Endothelial cell of umbilical vein (primary cell): ENCODE measurements around the gene NUBP1. TPM values are rescaled to one million over a fixed set of nuclear protein-coding genes. Genes with fewer than 3 reads are reported as not detected.

Experiments used
- BruUV-seq: library from RNA; stranded (reverse); fragments of 400-500 nt; replicated peaks from 2 replicates; lab custom pipeline; 2021; lab: Mats Ljungman, UMichigan
- CTCF ChIA-PET: fragments of 300-600, 350-600 bp; sonication (Branson Sonifier 250); formaldehyde crosslinking; loops from one replicate; lab custom pipeline; 2021; ENCODE audit warnings: antibody characterized with exemption, inconsistent platforms; lab: Charles Lee
- POLR2A ChIA-PET: fragments of 300-600, 350-600 bp; sonication (Branson Sonifier 250); formaldehyde crosslinking; loops from one replicate; lab custom pipeline; 2021; ENCODE audit warnings: antibody characterized with exemption, inconsistent platforms; lab: Charles Lee
- DNase-seq: peaks from one replicate; pipeline ENCODE4 v3.0.0-alpha.2; 2011; ENCODE audit warnings: low read depth, low spot score
- FAIRE-seq: peaks from 2 replicates; lab custom pipeline; 2011; peaks lifted over from hg19 to GRCh38; lab: Jason Lieb, UNC
- H2AFZ ChIP-seq: 2 replicates; pipeline ENCODE4 v1.6.0; 2012; ENCODE audit warnings: low read depth, low read length, control low read depth, inconsistent platforms
- H3K27ac ChIP-seq: 2 replicates; pipeline ENCODE4 v1.5.1; 2011; ENCODE audit warnings: low read depth, mild to moderate bottlenecking, control low read depth, low read length, moderate library complexity; ENCODE audit not compliant: insufficient read depth
- H3K27me3 ChIP-seq, 2 experiments: 2 replicates each; pipeline versions ENCODE4 v1.6.0 to v1.6.1; 2011; ENCODE audit warnings: low read length in 2 of 2, mixed read lengths in 1 of 2; ENCODE audit not compliant: control insufficient read depth in 2 of 2, insufficient read depth in 2 of 2
- H3K36me3 ChIP-seq, 2 experiments: 2 replicates in 1 of 2; 3 replicates in 1 of 2; pipeline ENCODE4 v1.5.1; 2011; ENCODE audit warnings: low read length in 2 of 2, mild to moderate bottlenecking in 1 of 2, moderate library complexity in 1 of 2; ENCODE audit not compliant: control insufficient read depth in 2 of 2, insufficient read depth in 2 of 2; ENCODE audit errors: extremely low read depth in 1 of 2
- H3K4me1 ChIP-seq: 3 replicates; pipeline ENCODE4 v1.5.1; 2011; ENCODE audit warnings: mild to moderate bottlenecking, low read length; ENCODE audit not compliant: control insufficient read depth, insufficient read depth; ENCODE audit errors: extremely low read depth
- H3K4me2 ChIP-seq: 2 replicates; pipeline ENCODE4 v1.6.1; 2011; ENCODE audit warnings: low read length, control low read depth, mixed read lengths; ENCODE audit not compliant: insufficient read depth
- H3K4me3 ChIP-seq, 3 experiments: fragments of 200-600 bp in 1 of 3; sonication (generic), shearing (Covaris generic) in 1 of 3; replicated peaks in 1 of 3; 2 replicates each; pipeline ENCODE4 v1.5.1; 2011 to 2016; ENCODE audit warnings: control low read depth in 3 of 3, low read length in 3 of 3, mild to moderate bottlenecking in 2 of 3, inconsistent platforms in 1 of 3, low read depth in 1 of 3, moderate library complexity in 1 of 3; ENCODE audit not compliant: insufficient read depth in 1 of 3
- H3K79me2 ChIP-seq: 2 replicates; pipeline ENCODE4 v1.6.0; 2012; ENCODE audit warnings: low read length, inconsistent platforms; ENCODE audit not compliant: control insufficient read depth, insufficient read depth
- H3K9ac ChIP-seq: replicated peaks from 2 replicates; pipeline ENCODE3; 2011; ENCODE audit warnings: low read length, control low read depth; ENCODE audit not compliant: insufficient read depth; ENCODE audit errors: extremely low read depth
- H3K9me1 ChIP-seq: replicated peaks from 3 replicates; pipeline ENCODE4 v1.6.0; 2011; ENCODE audit warnings: mild to moderate bottlenecking, low read length; ENCODE audit not compliant: control insufficient read depth, insufficient read depth; ENCODE audit errors: extremely low read depth
- H3K9me3 ChIP-seq: replicated peaks from 2 replicates; pipeline ENCODE4 v1.5.1; 2012; ENCODE audit warnings: low read length, inconsistent platforms; ENCODE audit not compliant: control insufficient read depth, insufficient read depth
- H4K20me1 ChIP-seq: replicated peaks from 2 replicates; pipeline ENCODE3; 2011; ENCODE audit warnings: mild to moderate bottlenecking, low read length; ENCODE audit not compliant: control insufficient read depth, insufficient read depth; ENCODE audit errors: extremely low read depth
- CTCF ChIP-seq, 2 donors: IDR thresholded peaks; 1 replicate in 1 of 2; 2 replicates in 1 of 2; pipeline ENCODE4 v1.5.1; 2011; ENCODE audit warnings: low read length in 2 of 2, mild to moderate bottlenecking in 2 of 2, moderate library complexity in 2 of 2, control low read depth in 1 of 2, inconsistent platforms in 1 of 2, low read depth in 1 of 2; ENCODE audit not compliant: insufficient read depth in 1 of 2; ENCODE audit errors: extremely low read depth in 1 of 2
- POLR2A ChIP-seq: IDR thresholded peaks from 2 replicates; pipeline ENCODE4 v1.6.1; 2012; ENCODE audit warnings: low read depth, mild to moderate bottlenecking, control low read depth, low read length
- POLR2AphosphoS5 ChIP-seq: IDR thresholded peaks from 2 replicates; pipeline ENCODE4 v1.6.1; 2012; ENCODE audit warnings: low read depth, mild to moderate bottlenecking, control low read depth, low read length, moderate library complexity; ENCODE audit not compliant: insufficient read depth
- dilution Hi-C: fragments of 300-500 bp; cut with MboI; formaldehyde crosslinking; loops from one replicate; pipeline ENCODE4 v1.15.0; 2019; ENCODE audit warnings: low sequenced_read_pairs; ENCODE audit not compliant: extremely low pct_ligation_motif_present
- intact Hi-C: fragments of 100-400 bp; cut with micrococcal nuclease; formaldehyde crosslinking; loops from one replicate; pipeline ENCODE4 v1.10.0; 2022
- polyA plus RNA-seq, 4 experiments: library from polyadenylated mRNA; depleted of rRNA in 3 of 4; stranded (reverse) in 3 of 4; unstranded in 1 of 4; fragments of >200 nt; gene quantifications; 2 replicates each; pipeline versions ENCODE4 v1.2.1 to v1.2.3, GENCODE V29; 2011 to 2012; ENCODE audit warnings: missing spikeins in 1 of 4
- total RNA-seq: library from RNA; stranded (reverse); gene quantifications from 2 replicates; pipeline ENCODE4 v1.2.3, GENCODE V29; 2021

The NUBP1 gene
- total and polyA plus RNA-seq, 2 donors (not counting 3 experiments of a cell fraction or from before 2014, with no cell fraction given) = 23.6 to 30.8 TPM

GRCh38 chr16:10737068-10737625 is 6.5 kb upstream of the NUBP1 start:
- Histone ChIP-seq H3K79me2 (no peaks in the 10 kb centered on the region), H3K9me3 (no peaks in the 10 kb centered on the region), H3K4me1 (peaks cover 7% of the 10 kb centered on the region), H3K9ac (no peak overlapping the region), H4K20me1 (no peaks in the 10 kb centered on the region), H2AFZ (peak overlapping the region; percentile 19), H3K4me3 (no peak overlapping the region), H3K9me1 (no peaks in the 10 kb centered on the region), H3K27me3 (no peaks in the 10 kb centered on the region), H3K36me3 (no peaks in the 10 kb centered on the region), H3K4me2 (no peak overlapping the region), H3K27ac (no peak overlapping the region)
- intact Hi-C loops = loop anchor here (1.0 kb wide), 5 partner anchors 69 to 480 kb away; partner anchors contain the start of gene EMP2
- TF ChIP-seq POLR2AphosphoS5 (no peak), POLR2A (no peak), CTCF (IDR thresholded peaks at IDR 0.05; ENCODE audit: extremely low read depth in 1 of 2, insufficient read depth in 1 of 2, low read depth in 1 of 2, low read length in 2 of 2) (peak; percentile 77 to 82)
- no TSS peak for BruUV-seq
- ChIA-PET POLR2A (interaction anchor here (0.7 kb wide), 1 partner anchor 215 kb away, joined by 5 read pairs; no protein-coding TSS in a partner anchor), CTCF (interaction anchor here (0.6 to 5.3 kb wide), 18 partner anchors 17 to 1732 kb away, joined by 3 to 189 read pairs (median 4); partner anchors contain the start of gene EMP2)
- FAIRE-seq (peak; percentile 85), DNase-seq (peak; percentile 67)
- dilution Hi-C loops = no loop called here
